H9 (cell line): ENCODE data around the gene LRFN2. TPM values are rescaled to one million over a fixed set of nuclear protein-coding genes. Genes with fewer than 3 reads are reported as not detected.

Experiments used
- DNase-seq: peaks from one replicate; pipeline ENCODE4 v3.0.0-alpha.2; 2017
- H2AFZ ChIP-seq: one replicate; pipeline ENCODE4 v1.6.1; 2013; ENCODE audit warnings: mild to moderate bottlenecking, low read length, control low read depth, moderate library complexity
- H2AK5ac ChIP-seq: 2 replicates; pipeline ENCODE4 v1.6.1; 2013; ENCODE audit warnings: low read length, control low read depth, mixed read lengths; ENCODE audit not compliant: insufficient read length
- H2BK120ac ChIP-seq: one replicate; pipeline ENCODE4 v1.6.1; 2013; ENCODE audit warnings: low read depth, mild to moderate bottlenecking, low read length, control low read depth, inconsistent platforms; ENCODE audit not compliant: poor library complexity, severe bottlenecking
- H2BK12ac ChIP-seq: 2 replicates; pipeline ENCODE4 v1.6.1; 2013; ENCODE audit warnings: low read length, control low read depth, mixed read lengths, low read depth; ENCODE audit not compliant: insufficient read length
- H2BK15ac ChIP-seq: 2 replicates; pipeline ENCODE4 v1.6.1; 2013; ENCODE audit warnings: low read depth, low read length, control low read depth
- H2BK20ac ChIP-seq: one replicate; pipeline ENCODE4 v1.6.1; 2013; ENCODE audit warnings: low read depth, mild to moderate bottlenecking, low read length, control low read depth, inconsistent platforms; ENCODE audit not compliant: poor library complexity, severe bottlenecking
- H2BK5ac ChIP-seq: 2 replicates; pipeline ENCODE4 v1.6.1; 2013; ENCODE audit warnings: low read length, control low read depth, mixed read lengths; ENCODE audit not compliant: insufficient read length
- H3K14ac ChIP-seq: 2 replicates; pipeline ENCODE4 v1.6.1; 2013; ENCODE audit warnings: low read length, control low read depth; ENCODE audit not compliant: insufficient read depth
- H3K18ac ChIP-seq: 2 replicates; pipeline ENCODE4 v1.6.1; 2013; ENCODE audit warnings: low read depth, mild to moderate bottlenecking, mixed read lengths, low read length, control low read depth; ENCODE audit not compliant: insufficient read length
- H3K23ac ChIP-seq: 2 replicates; pipeline ENCODE4 v1.6.1; 2013; ENCODE audit warnings: low read length, control low read depth, mixed read lengths, low read depth; ENCODE audit not compliant: insufficient read length
- H3K23me2 ChIP-seq: 2 replicates; pipeline ENCODE4 v1.6.1; 2013; ENCODE audit warnings: low read depth, mild to moderate bottlenecking, mixed read lengths, low read length, control low read depth; ENCODE audit not compliant: insufficient read length, poor library complexity, severe bottlenecking
- H3K27ac ChIP-seq: 2 replicates; pipeline ENCODE4 v1.5.1; 2013; ENCODE audit warnings: low read length, control low read depth, mixed read lengths, low read depth; ENCODE audit not compliant: insufficient read length
- H3K27me3 ChIP-seq: 2 replicates; pipeline ENCODE4 v1.6.1; 2013; ENCODE audit warnings: low read length, control low read depth, inconsistent platforms; ENCODE audit not compliant: insufficient read depth
- H3K4ac ChIP-seq: 2 replicates; pipeline ENCODE4 v1.6.1; 2013; ENCODE audit warnings: low read depth, mild to moderate bottlenecking, control low read depth, inconsistent platforms, low read length, moderate library complexity
- H3K4me1 ChIP-seq: 2 replicates; pipeline ENCODE4 v1.6.1; 2013; ENCODE audit warnings: low read length, control low read depth, inconsistent platforms; ENCODE audit not compliant: insufficient read depth
- H3K4me2 ChIP-seq: 2 replicates; pipeline ENCODE4 v1.6.1; 2013; ENCODE audit warnings: low read length, control low read depth, mixed read lengths; ENCODE audit not compliant: insufficient read length, insufficient read depth
- H3K56ac ChIP-seq: 2 replicates; pipeline ENCODE4 v1.6.1; 2013; ENCODE audit warnings: low read depth, mild to moderate bottlenecking, mixed read lengths, low read length, control low read depth; ENCODE audit not compliant: insufficient read length
- H3K79me1 ChIP-seq: 2 replicates; pipeline ENCODE4 v1.6.1; 2013; ENCODE audit warnings: low read depth, mild to moderate bottlenecking, moderate library complexity, low read length, control low read depth, inconsistent platforms; ENCODE audit not compliant: insufficient read depth, poor library complexity, severe bottlenecking
- H3K79me2 ChIP-seq: 2 replicates; pipeline ENCODE4 v1.6.1; 2013; ENCODE audit warnings: low read length, control low read depth, inconsistent platforms; ENCODE audit not compliant: insufficient read depth
- H3K9ac ChIP-seq: 2 replicates; pipeline ENCODE4 v1.6.1; 2013; ENCODE audit warnings: low read length, control low read depth, mixed read lengths; ENCODE audit not compliant: insufficient read length; ENCODE audit errors: extremely low read depth
- H3K9me3 ChIP-seq: one replicate; pipeline ENCODE4 v1.6.1; 2013; ENCODE audit warnings: low read depth, low read length, inconsistent platforms; ENCODE audit not compliant: control insufficient read depth
- H3T11ph ChIP-seq: one replicate; pipeline ENCODE4 v1.6.1; 2013; ENCODE audit warnings: mild to moderate bottlenecking, low read length, control low read depth, inconsistent platforms
- H4K20me1 ChIP-seq: one replicate; pipeline ENCODE4 v1.6.1; 2013; ENCODE audit not compliant: control insufficient read depth, insufficient read length, insufficient read depth
- H4K5ac ChIP-seq: 2 replicates; pipeline ENCODE4 v1.6.1; 2013; ENCODE audit warnings: low read depth, mild to moderate bottlenecking, mixed read lengths, low read length, control low read depth; ENCODE audit not compliant: insufficient read length
- H4K8ac ChIP-seq: replicated peaks from 2 replicates; pipeline ENCODE4 v1.6.1; 2013; ENCODE audit warnings: low read length, control low read depth, mixed read lengths, low read depth; ENCODE audit not compliant: insufficient read length
- H4K91ac ChIP-seq: 2 replicates; pipeline ENCODE4 v1.6.1; 2013; ENCODE audit warnings: low read depth, mild to moderate bottlenecking, moderate library complexity, mixed read lengths, low read length, control low read depth; ENCODE audit not compliant: insufficient read length
- H3K27ac Mint-ChIP-seq, 3 experiments: 2 replicates in 2 of 3; 3 replicates in 1 of 3; pipeline ENCODE4 v1.8.0; 2020 to 2021; ENCODE audit warnings: mixed read lengths in 3 of 3, mild to moderate bottlenecking in 1 of 3, moderate library complexity in 1 of 3
- H3K27me3 Mint-ChIP-seq: 2 replicates; pipeline ENCODE4 v1.8.0; 2021; ENCODE audit warnings: low read depth, mild to moderate bottlenecking, moderate library complexity, mixed read lengths
- H3K36me3 Mint-ChIP-seq, 3 experiments: 2 replicates in 2 of 3; 3 replicates in 1 of 3; pipeline ENCODE4 v1.8.0; 2020 to 2021; ENCODE audit warnings: low read depth in 3 of 3, mixed read lengths in 3 of 3; ENCODE audit not compliant: insufficient read depth in 1 of 3
- H3K4me1 Mint-ChIP-seq, 2 experiments: 2 replicates each; pipeline ENCODE4 v1.8.0; 2020; ENCODE audit warnings: mixed read lengths in 2 of 2
- H3K4me3 Mint-ChIP-seq, 2 experiments: 2 replicates in 1 of 2; 3 replicates in 1 of 2; pipeline ENCODE4 v1.8.0; 2020 to 2021; ENCODE audit warnings: mild to moderate bottlenecking in 2 of 2, mixed read lengths in 2 of 2, moderate library complexity in 1 of 2
- H3K9me3 Mint-ChIP-seq, 2 experiments: 2 replicates in 1 of 2; 3 replicates in 1 of 2; pipeline ENCODE4 v1.8.0; 2020; ENCODE audit warnings: mild to moderate bottlenecking in 2 of 2, mixed read lengths in 2 of 2, moderate library complexity in 1 of 2
- WGBS: extraction: QIAGEN DNeasy Blood & Tissue Kit; methylation state at CpG from one replicate; pipeline ENCODE4 v1.1.7; 2013; ENCODE audit warnings: missing lambda C conversion rate, low lambda C conversion rate, mixed read lengths; ENCODE audit not compliant: insufficient read length; ENCODE audit errors: extremely low coverage; 5-methylcytosine and 5-hydroxymethylcytosine counted together
- total RNA-seq: library from RNA; stranded (reverse); gene quantifications from 2 replicates; pipeline ENCODE4 v1.2.1, GENCODE V29; 2021
- TF ChIP-seq, protein P1 (sequence below): fragments of 200-600 bp; sonication (generic); conservative IDR thresholded peaks from 3 replicates; pipeline ENCODE4 v1.8.0; 2021; ENCODE audit warnings: antibody characterized with exemption, mild to moderate bottlenecking

Gene LRFN2
- total RNA-seq, 1 experiment from 2014 or later = 0.11 TPM

DNA sequence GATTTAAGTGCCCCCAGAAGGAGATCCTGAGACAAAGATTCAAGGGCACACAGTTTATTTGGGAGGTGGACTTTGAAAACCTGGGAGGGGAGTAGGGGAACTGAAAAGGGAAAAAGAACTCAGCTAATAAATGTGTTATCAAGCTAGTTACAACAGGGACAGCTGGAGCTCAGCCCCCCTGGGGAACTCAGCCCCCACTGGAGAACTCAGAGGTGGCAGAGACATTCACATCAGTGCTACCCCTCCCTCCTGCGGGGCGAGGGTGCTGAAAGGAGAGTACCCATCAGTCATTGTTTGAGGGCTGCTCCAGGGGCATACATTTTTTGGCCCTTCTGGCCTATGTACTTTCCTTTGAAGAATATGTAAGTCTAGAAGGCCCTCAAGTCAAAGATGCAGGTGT, 101.4 kb downstream of the LRFN2 start:
- H3T11ph ChIP-seq = no peak overlapping the region
- H2AFZ ChIP-seq = no peak overlapping the region
- H3K4me1 ChIP-seq = no peaks in the 10 kb centered on the region
- H3K4me2 ChIP-seq = no peak overlapping the region
- no peak overlapping the region for H3K4ac ChIP-seq
- Mint-ChIP-seq H3K9me3 (no peaks in the 10 kb centered on the region), H3K4me3 (no peak overlapping the region), H3K27ac (no peak overlapping the region), H3K36me3 (no peaks in the 10 kb centered on the region), H3K27me3 (peaks cover 27% of the 10 kb centered on the region), H3K4me1 (peaks cover 3 to 19% of the 10 kb centered on the region in 2 experiments; a peak in 3 of 4 replicates)
- no peak overlapping the region for H3K56ac ChIP-seq
- no peak overlapping the region for H3K27ac ChIP-seq
- no peak overlapping the region for H2BK12ac ChIP-seq
- no peak overlapping the region for H3K14ac ChIP-seq
- H3K79me2 ChIP-seq = no peaks in the 10 kb centered on the region
- no CpG with 5 or more reads among the region's 2 CpGs for WGBS
- TF ChIP-seq, protein P1, sequence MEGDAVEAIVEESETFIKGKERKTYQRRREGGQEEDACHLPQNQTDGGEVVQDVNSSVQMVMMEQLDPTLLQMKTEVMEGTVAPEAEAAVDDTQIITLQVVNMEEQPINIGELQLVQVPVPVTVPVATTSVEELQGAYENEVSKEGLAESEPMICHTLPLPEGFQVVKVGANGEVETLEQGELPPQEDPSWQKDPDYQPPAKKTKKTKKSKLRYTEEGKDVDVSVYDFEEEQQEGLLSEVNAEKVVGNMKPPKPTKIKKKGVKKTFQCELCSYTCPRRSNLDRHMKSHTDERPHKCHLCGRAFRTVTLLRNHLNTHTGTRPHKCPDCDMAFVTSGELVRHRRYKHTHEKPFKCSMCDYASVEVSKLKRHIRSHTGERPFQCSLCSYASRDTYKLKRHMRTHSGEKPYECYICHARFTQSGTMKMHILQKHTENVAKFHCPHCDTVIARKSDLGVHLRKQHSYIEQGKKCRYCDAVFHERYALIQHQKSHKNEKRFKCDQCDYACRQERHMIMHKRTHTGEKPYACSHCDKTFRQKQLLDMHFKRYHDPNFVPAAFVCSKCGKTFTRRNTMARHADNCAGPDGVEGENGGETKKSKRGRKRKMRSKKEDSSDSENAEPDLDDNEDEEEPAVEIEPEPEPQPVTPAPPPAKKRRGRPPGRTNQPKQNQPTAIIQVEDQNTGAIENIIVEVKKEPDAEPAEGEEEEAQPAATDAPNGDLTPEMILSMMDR = no peak
- H3K27me3 ChIP-seq = no peaks in the 10 kb centered on the region
- H2BK5ac ChIP-seq = no peak overlapping the region
- no peaks in the 10 kb centered on the region for H3K9me3 ChIP-seq
- DNase-seq = no peak
- H3K23ac ChIP-seq = no peak overlapping the region
- no peak overlapping the region for H2BK15ac ChIP-seq
- H3K18ac ChIP-seq = no peak overlapping the region
- no peak overlapping the region for H2BK120ac ChIP-seq
- H2AK5ac ChIP-seq = no peak overlapping the region
- H3K9ac ChIP-seq = no peak overlapping the region
- H4K5ac ChIP-seq = no peak overlapping the region
- H3K79me1 ChIP-seq = no peaks in the 10 kb centered on the region
- no peak overlapping the region for H4K91ac ChIP-seq
- no peak overlapping the region for H4K8ac ChIP-seq
- no peaks in the 10 kb centered on the region for H3K23me2 ChIP-seq
- no peaks in the 10 kb centered on the region for H4K20me1 ChIP-seq
- H2BK20ac ChIP-seq = no peak overlapping the region
